A673 (cell line): ENCODE data around the gene CTSW. TPM values are rescaled to one million over a fixed set of nuclear protein-coding genes. Genes with fewer than 3 reads are reported as not detected.

Experiments used
- BruUV-seq: library from RNA; stranded (reverse); fragments of 400-500 nt; replicated peaks from 2 replicates; lab custom pipeline; 2021; lab: Mats Ljungman, UMichigan
- CTCF ChIA-PET: fragments of 300-600 bp; sonication (Branson Sonifier 250); formaldehyde crosslinking; loops from one replicate; lab custom pipeline; 2022; ENCODE audit warnings: antibody characterized with exemption; lab: Charles Lee
- POLR2A ChIA-PET: fragments of 300-600 bp; sonication (Branson Sonifier 250); formaldehyde crosslinking; loops from one replicate; lab custom pipeline; 2022; ENCODE audit warnings: antibody characterized with exemption; ENCODE audit not compliant: low non-redundant PET; lab: Charles Lee
- DNase-seq: peaks from one replicate; pipeline ENCODE4 v3.0.0-alpha.2; 2015; ENCODE audit warnings: low spot score
- H3K27ac ChIP-seq: fragments of 200-600 bp; sonication (generic); 2 replicates; pipeline ENCODE4 v1.5.1; 2016; ENCODE audit warnings: mixed run types, low read depth, mild to moderate bottlenecking, mixed read lengths, antibody characterized with exemption, low read length; ENCODE audit not compliant: poor library complexity, severe bottlenecking
- H3K27me3 ChIP-seq: fragments of 200-600 bp; sonication (generic); replicated peaks from 2 replicates; pipeline ENCODE4 v1.6.1; 2017; ENCODE audit warnings: mixed run types, low read depth, mild to moderate bottlenecking, mixed read lengths, antibody characterized with exemption, low read length; ENCODE audit not compliant: insufficient read depth, poor library complexity
- H3K36me3 ChIP-seq: fragments of 200-600 bp; sonication (generic); 2 replicates; pipeline ENCODE4 v1.6.1; 2016; ENCODE audit warnings: mixed run types, mild to moderate bottlenecking, mixed read lengths, antibody characterized with exemption, low read length; ENCODE audit not compliant: insufficient read depth, poor library complexity, severe bottlenecking
- H3K4me1 ChIP-seq: fragments of 200-600 bp; sonication (generic); 2 replicates; pipeline ENCODE4 v1.6.1; 2017; ENCODE audit warnings: mixed run types, mild to moderate bottlenecking, mixed read lengths, antibody characterized with exemption, low read length; ENCODE audit not compliant: insufficient read depth, poor library complexity, severe bottlenecking
- H3K4me3 ChIP-seq: fragments of 200-600 bp; sonication (generic); 2 replicates; pipeline ENCODE4 v1.5.1; 2016; ENCODE audit warnings: low read depth, mixed run types, mild to moderate bottlenecking, mixed read lengths, low read length; ENCODE audit not compliant: poor library complexity, severe bottlenecking
- H3K9me3 ChIP-seq: fragments of 200-600 bp; sonication (generic); 2 replicates; pipeline ENCODE4 v1.6.1; 2016; ENCODE audit warnings: mixed run types, low read depth, mild to moderate bottlenecking, mixed read lengths, antibody characterized with exemption, low read length; ENCODE audit not compliant: poor library complexity, severe bottlenecking
- CTCF ChIP-seq: fragments of 300-800, 200-600 bp; sonication (generic); conservative IDR thresholded peaks from 2 replicates; pipeline ENCODE4 v1.5.1; 2017; ENCODE audit warnings: low read depth, mild to moderate bottlenecking, antibody characterized with exemption, low read length, moderate library complexity, mixed read lengths
- EZH2 ChIP-seq: fragments of 200-600 bp; sonication (generic); IDR thresholded peaks from 2 replicates; pipeline ENCODE4 v1.6.1; 2017; ENCODE audit warnings: borderline replicate concordance, low read depth, mild to moderate bottlenecking, mixed read lengths, antibody characterized with exemption, low read length; ENCODE audit not compliant: poor library complexity, severe bottlenecking
- intact Hi-C: fragments of 100-400 bp; cut with micrococcal nuclease; formaldehyde crosslinking; loops from one replicate; pipeline ENCODE4 v1.10.0; 2022; ENCODE audit not compliant: unreplicated experiment
- total RNA-seq: library from RNA; stranded (reverse); gene quantifications from 2 replicates; pipeline ENCODE4 v1.2.3, GENCODE V29; 2021

The CTSW gene
- total RNA-seq, 1 experiment from 2014 or later = not detected

DNA sequence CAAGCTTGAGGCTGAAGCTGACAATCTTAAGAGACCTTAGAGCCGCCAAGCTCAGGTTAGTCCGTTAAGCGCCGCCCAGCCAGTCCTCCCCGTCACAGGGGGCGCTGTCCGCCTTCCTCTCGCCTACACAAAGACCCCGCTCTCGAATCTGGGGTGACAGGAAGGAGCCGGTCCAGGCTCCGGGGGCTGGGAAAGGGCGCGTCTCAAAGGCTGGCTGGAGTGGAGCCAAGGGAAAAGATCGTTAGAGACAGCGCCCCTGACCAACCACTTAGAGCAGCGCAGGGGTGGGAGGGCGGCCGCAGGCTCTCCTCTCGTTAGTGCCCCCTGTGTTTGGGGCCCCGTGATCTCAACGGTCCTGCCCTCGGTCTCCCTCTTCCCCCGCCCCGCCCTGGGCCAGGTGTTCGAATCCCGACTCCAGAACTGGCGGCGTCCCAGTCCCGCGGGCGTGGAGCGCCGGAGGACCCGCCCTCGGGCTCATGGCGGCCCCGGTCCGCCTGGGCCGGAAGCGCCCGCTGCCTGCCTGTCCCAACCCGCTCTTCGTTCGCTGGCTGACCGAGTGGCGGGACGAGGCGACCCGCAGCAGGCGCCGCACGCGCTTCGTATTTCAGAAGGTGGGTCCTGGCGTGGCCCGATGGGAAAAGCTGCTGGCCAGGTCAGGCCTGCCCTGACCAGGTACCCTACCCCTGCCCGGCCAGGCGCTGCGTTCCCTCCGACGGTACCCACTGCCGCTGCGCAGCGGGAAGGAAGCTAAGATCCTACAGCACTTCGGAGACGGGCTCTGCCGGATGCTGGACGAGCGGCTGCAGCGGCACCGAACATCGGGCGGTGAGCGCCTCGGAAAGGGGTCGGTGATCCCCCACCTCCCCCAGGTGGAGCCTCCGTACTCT, 19.1 kb upstream of the CTSW start, which contains the start of gene MUS81:
Gene MUS81 (plus strand): TSS at position 156 of the 887 bp plus-strand sequence. CDS start 321 bp downstream, at position 477.
- intact Hi-C loops = no loop called here
- no peaks in the 10 kb centered on the region for H3K9me3 ChIP-seq
- H3K4me1 ChIP-seq = peaks cover 25% of the 10 kb centered on the region
- DNase-seq = peak; percentile 99
- H3K4me3 ChIP-seq = peak within 1 kb of the TSS; percentile 95
- H3K36me3 ChIP-seq = peaks cover 50% of the 10 kb centered on the region
- ChIA-PET CTCF (interaction anchor here (0.5 to 2.4 kb wide), 17 partner anchors 8 to 500 kb away, joined by 3 to 65 read pairs (median 4); partner anchors contain the start of genes BANF1, CCDC85B, EIF1AD and FIBP), POLR2A (interaction anchor here (0.6 to 1.4 kb wide), 4 partner anchors 10 to 360 kb away, joined by 3 to 6 read pairs (median 4); partner anchors contain the start of gene CCDC85B)
- peak within 1 kb of the TSS; percentile 99 for H3K27ac ChIP-seq
- TF ChIP-seq EZH2 = no peak
- peak; percentile 99 for TF ChIP-seq CTCF
- no peaks in the 10 kb centered on the region for H3K27me3 ChIP-seq
- BruUV-seq = TSS peak; percentile 66

GRCh38 chr11:65861165-65861505, 18.5 kb upstream of the CTSW start:
- TF ChIP-seq CTCF (no peak), EZH2 (no peak)
- intact Hi-C loops = no loop called here
- Histone ChIP-seq H3K36me3 (peaks cover 50% of the 10 kb centered on the region), H3K27ac (peak overlapping the region; percentile 99), H3K4me3 (peak overlapping the region; percentile 95), H3K9me3 (no peaks in the 10 kb centered on the region), H3K27me3 (no peaks in the 10 kb centered on the region), H3K4me1 (peaks cover 22% of the 10 kb centered on the region)
- ChIA-PET CTCF (interaction anchor here (2.0 kb wide), 1 partner anchor 27 kb away, joined by 65 read pairs; the partner anchor contains the start of gene FIBP), POLR2A (no interaction called here)
- BruUV-seq = no TSS peak
- no peak for DNase-seq

- CTCF ChIA-PET = no interaction called here
- POLR2A ChIA-PET = no interaction called here
- no peaks in the 10 kb centered on the region for H3K9me3 ChIP-seq
- H3K27ac ChIP-seq = peak overlapping the region; percentile 99
- H3K4me3 ChIP-seq = peak overlapping the region; percentile 95
- H3K27me3 ChIP-seq = no peaks in the 10 kb centered on the region
- H3K36me3 ChIP-seq = peaks cover 48% of the 10 kb centered on the region
- DNase-seq = no peak
- TF ChIP-seq EZH2 (no peak), CTCF (no peak)
- peaks cover 17% of the 10 kb centered on the region for H3K4me1 ChIP-seq
- intact Hi-C loops = no loop called here
- no TSS peak for BruUV-seq
Observed at GRCh38 chr11:65861533-65862183, 18.0 kb upstream of the CTSW start.
